ENCODE data around the gene RGS6. TPM values are rescaled to one million over a fixed set of nuclear protein-coding genes. Genes with fewer than 3 reads are reported as not detected.

RGS6 gene
- total RNA-seq, 1 donor from 2014 or later = 2.0 TPM

- peaks cover 14% of the 10 kb centered on the region for H3K27me3 Mint-ChIP-seq (ENCODE audit: low read depth)
- no peak for TF ChIP-seq CTCF (IDR thresholded peaks at IDR 0.05; ENCODE audit: unreplicated experiment)
Observed at GRCh38 chr14:72499746-72500145, 567.5 kb downstream of the RGS6 start.

GRCh38 chr14:72500234-72500838 is 568.1 kb downstream of the RGS6 start:
- Mint-ChIP-seq H3K4me3 (no peak overlapping the region), H3K27me3 (ENCODE audit: low read depth) (peaks cover 14% of the 10 kb centered on the region), H3K9me3 (peaks cover 10% of the 10 kb centered on the region), H3K36me3 (no peaks in the 10 kb centered on the region), H3K4me1 (peaks cover 3% of the 10 kb centered on the region), H3K27ac (no peak overlapping the region)
- no peak for TF ChIP-seq CTCF (IDR thresholded peaks at IDR 0.05; ENCODE audit: unreplicated experiment)
- no peak for DNase-seq (ENCODE audit: low spot score in 2 of 2, unreplicated experiment in 2 of 2)

More at GRCh38 chr14:72499746-72500145, 567.5 kb downstream of the RGS6 start:
- Mint-ChIP-seq H3K36me3 (no peaks in the 10 kb centered on the region), H3K4me1 (peaks cover 3% of the 10 kb centered on the region), H3K9me3 (peaks cover 13% of the 10 kb centered on the region), H3K27ac (no peak overlapping the region), H3K4me3 (no peak overlapping the region)
- DNase-seq (ENCODE audit: low spot score in 2 of 2, unreplicated experiment in 2 of 2) = no peak

- Mint-ChIP-seq H3K4me1 (peaks cover 3% of the 10 kb centered on the region), H3K9me3 (peaks cover 10% of the 10 kb centered on the region), H3K4me3 (no peak overlapping the region), H3K36me3 (no peaks in the 10 kb centered on the region), H3K27ac (no peak overlapping the region), H3K27me3 (ENCODE audit: low read depth) (peaks cover 11% of the 10 kb centered on the region)
- TF ChIP-seq CTCF (IDR thresholded peaks at IDR 0.05; ENCODE audit: unreplicated experiment) = no peak
- no peak for DNase-seq (ENCODE audit: low spot score in 2 of 2, unreplicated experiment in 2 of 2)
Observed at GRCh38 chr14:72501439-72501838, 569.2 kb downstream of the RGS6 start.

GRCh38 chr14:72503271-72503670 is 571.0 kb downstream of the RGS6 start:
- Mint-ChIP-seq H3K27ac (no peak overlapping the region), H3K4me1 (peaks cover 3% of the 10 kb centered on the region), H3K4me3 (no peak overlapping the region)

GRCh38 chr14:72503696-72504368 is 571.6 kb downstream of the RGS6 start:
- peaks cover 10% of the 10 kb centered on the region for H3K27me3 Mint-ChIP-seq (ENCODE audit: low read depth)

More at GRCh38 chr14:72503271-72503670, 571.0 kb downstream of the RGS6 start:
- TF ChIP-seq CTCF (IDR thresholded peaks at IDR 0.05; ENCODE audit: unreplicated experiment) = no peak
- Mint-ChIP-seq H3K9me3 (peaks cover 10% of the 10 kb centered on the region), H3K36me3 (no peaks in the 10 kb centered on the region), H3K27me3 (ENCODE audit: low read depth) (peaks cover 7% of the 10 kb centered on the region)
- DNase-seq (ENCODE audit: low spot score in 2 of 2, unreplicated experiment in 2 of 2) = no peak

More at GRCh38 chr14:72503696-72504368, 571.6 kb downstream of the RGS6 start:
- no peak for TF ChIP-seq CTCF (IDR thresholded peaks at IDR 0.05; ENCODE audit: unreplicated experiment)
- no peaks in the 10 kb centered on the region for H3K36me3 Mint-ChIP-seq
- no peak overlapping the region for H3K4me3 Mint-ChIP-seq
- peaks cover 10% of the 10 kb centered on the region for H3K9me3 Mint-ChIP-seq
- no peak for DNase-seq (ENCODE audit: low spot score in 2 of 2, unreplicated experiment in 2 of 2)
- peaks cover 3% of the 10 kb centered on the region for H3K4me1 Mint-ChIP-seq
- no peak overlapping the region for H3K27ac Mint-ChIP-seq
